NCI-H2227 treated with DMSO at 0.1 percent for 48 hours (cell line): Measurements from ENCODE around the gene CFAP91.

Source experiments
- DNase-seq: peaks from one replicate; lab custom pipeline; 2025; lab: John Stamatoyannopoulos, UW

Gene CFAP91

GRCh38 chr3:119743921-119744320 is 41.1 kb downstream of the CFAP91 start:
- no peak for DNase-seq

- DNase-seq, result no peak
These were observed 43.1 kb downstream of the CFAP91 start for GRCh38 chr3:119745942-119746341.

GRCh38 chr3:119746423-119746822 is 43.6 kb downstream of the CFAP91 start:
- no peak for DNase-seq

GRCh38 chr3:119747357-119747756 is 44.5 kb downstream of the CFAP91 start:
- no peak for DNase-seq

GRCh38 chr3:119748991-119749390 is 46.2 kb downstream of the CFAP91 start:
- DNase-seq, result no peak

- DNase-seq, result no peak
These were observed 48.6 kb downstream of the CFAP91 start for GRCh38 chr3:119751423-119751822.
